Memory B cell (primary cell): ENCODE data around the gene GFRA3.
"Not testable (repeated sequence)": the region's sequence is repeated elsewhere in the genome, so short reads cannot be mapped to it uniquely, and the experiment has no call there.

Experiments used
- ATAC-seq: fragments of 150-1000 bp; cut with Tn5 transposase; 2 replicates; pipeline ENCODE4 v1.10.0; 2021; ENCODE audit warnings: low read depth, mild to moderate bottlenecking, moderate library complexity
- DNase-seq, 2 donors: peaks; one replicate each; pipeline ENCODE4 v3.0.0; 2022; ENCODE audit warnings: low spot score in 2 of 2
- H3K27ac Mint-ChIP-seq: one replicate; pipeline ENCODE4 v1.8.0; 2022; ENCODE audit warnings: mild to moderate bottlenecking, moderate library complexity, mixed read lengths
- H3K27me3 Mint-ChIP-seq: one replicate; pipeline ENCODE4 v1.8.0; 2022; ENCODE audit warnings: mixed read lengths
- H3K36me3 Mint-ChIP-seq: one replicate; pipeline ENCODE4 v1.8.0; 2022; ENCODE audit warnings: mild to moderate bottlenecking, mixed read lengths
- H3K4me1 Mint-ChIP-seq: one replicate; pipeline ENCODE4 v1.8.0; 2022; ENCODE audit warnings: mixed read lengths
- H3K4me3 Mint-ChIP-seq: one replicate; pipeline ENCODE4 v1.8.0; 2022; ENCODE audit warnings: mild to moderate bottlenecking, moderate library complexity, mixed read lengths
- H3K9me3 Mint-ChIP-seq: one replicate; pipeline ENCODE4 v1.8.0; 2022; ENCODE audit warnings: mixed read lengths

The GFRA3 gene, protein sequence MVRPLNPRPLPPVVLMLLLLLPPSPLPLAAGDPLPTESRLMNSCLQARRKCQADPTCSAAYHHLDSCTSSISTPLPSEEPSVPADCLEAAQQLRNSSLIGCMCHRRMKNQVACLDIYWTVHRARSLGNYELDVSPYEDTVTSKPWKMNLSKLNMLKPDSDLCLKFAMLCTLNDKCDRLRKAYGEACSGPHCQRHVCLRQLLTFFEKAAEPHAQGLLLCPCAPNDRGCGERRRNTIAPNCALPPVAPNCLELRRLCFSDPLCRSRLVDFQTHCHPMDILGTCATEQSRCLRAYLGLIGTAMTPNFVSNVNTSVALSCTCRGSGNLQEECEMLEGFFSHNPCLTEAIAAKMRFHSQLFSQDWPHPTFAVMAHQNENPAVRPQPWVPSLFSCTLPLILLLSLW

DNA sequence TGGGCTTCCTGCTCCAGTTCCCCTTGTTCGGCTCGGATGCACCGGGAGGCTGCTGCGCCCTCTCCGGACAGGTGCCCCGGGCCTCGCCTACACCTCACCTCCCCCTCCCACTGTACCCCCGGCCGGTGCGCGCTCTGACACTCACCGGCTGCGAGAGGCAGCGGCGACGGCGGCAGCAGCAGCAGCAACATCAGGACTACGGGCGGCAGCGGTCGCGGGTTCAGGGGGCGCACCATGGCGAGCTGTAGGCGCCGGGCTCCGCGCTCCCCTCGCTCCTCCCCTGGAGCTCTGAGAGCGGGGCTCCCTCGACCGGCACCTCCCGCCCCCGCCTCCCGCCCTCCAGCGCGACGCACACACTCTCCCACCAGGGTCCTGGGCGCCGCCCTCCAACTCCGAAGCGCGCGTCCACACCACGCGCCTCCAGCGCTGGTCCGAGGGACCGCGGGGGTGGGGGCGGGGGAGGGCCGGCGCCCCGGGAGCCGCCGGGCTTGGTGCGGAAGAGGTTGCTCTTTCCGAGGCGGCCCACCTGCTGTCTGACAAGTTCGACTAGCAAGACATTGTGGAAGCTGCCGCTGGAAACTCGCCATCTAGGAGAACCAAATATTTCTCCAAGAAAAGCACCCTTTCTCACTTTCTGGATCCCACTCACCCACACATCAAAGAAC lies at the start of gene GFRA3:
GFRA3 (minus strand) TSS at position 433 of the 665 bp plus-strand sequence; CDS start at position 236, 197 bp downstream.
- H3K4me3 Mint-ChIP-seq = peak within 1 kb of the TSS; percentile 63
- no peaks in the 10 kb centered on the region for H3K9me3 Mint-ChIP-seq
- no peaks in the 10 kb centered on the region for H3K36me3 Mint-ChIP-seq
- no peak within 1 kb of the TSS for H3K27ac Mint-ChIP-seq
- H3K4me1 Mint-ChIP-seq = peaks cover 8% of the 10 kb centered on the region
- H3K27me3 Mint-ChIP-seq = peaks cover 12% of the 10 kb centered on the region
- ATAC-seq (peak; percentile 29), DNase-seq (peak in 1 of 2 donors; percentile 13)

DNA sequence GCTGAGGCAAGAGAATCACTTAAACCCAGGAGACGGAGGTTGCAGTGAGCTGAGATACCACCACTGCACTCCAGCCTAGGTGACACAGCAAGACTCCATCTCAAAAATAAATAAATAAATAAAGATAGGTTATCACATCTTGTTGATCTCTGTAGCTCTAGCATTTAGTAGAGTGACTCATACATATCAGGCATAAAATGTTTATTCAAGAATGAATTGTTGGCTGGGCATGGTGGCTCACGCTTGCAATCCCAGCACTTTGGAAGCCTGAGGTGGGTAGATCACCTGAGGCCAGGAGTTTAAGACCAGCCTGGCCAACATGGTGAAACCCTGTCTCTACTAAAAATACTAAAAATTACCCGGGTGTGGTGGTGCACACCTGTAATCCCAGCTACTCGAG lies 43.8 kb upstream of the GFRA3 start:
- H3K27me3 Mint-ChIP-seq, DNase-seq, H3K9me3 Mint-ChIP-seq, H3K36me3 Mint-ChIP-seq, H3K27ac Mint-ChIP-seq, H3K4me3 Mint-ChIP-seq, ATAC-seq, H3K4me1 Mint-ChIP-seq: not testable (repeated sequence)

DNA sequence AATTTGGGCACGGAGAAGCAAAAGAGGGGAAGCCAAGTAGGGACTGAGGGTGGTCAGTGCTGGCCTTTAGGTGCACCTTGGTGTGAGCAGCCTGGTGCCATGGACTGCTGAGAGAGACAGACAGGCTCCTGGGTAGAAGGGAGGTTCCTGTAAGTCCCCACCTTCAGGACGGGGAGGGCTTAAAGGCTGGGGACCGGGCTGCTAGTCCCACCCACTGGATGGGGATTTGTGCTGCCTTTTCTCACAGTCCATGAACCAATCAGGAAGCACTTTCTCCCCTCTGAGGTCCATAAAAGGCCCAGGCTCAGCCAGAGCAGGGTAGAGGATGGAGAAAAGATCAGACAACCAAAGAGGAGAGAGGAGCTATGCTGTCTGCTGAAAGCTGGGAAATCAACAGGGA lies 41.9 kb upstream of the GFRA3 start:
- Mint-ChIP-seq H3K9me3 (peaks cover 1% of the 10 kb centered on the region), H3K36me3 (no peaks in the 10 kb centered on the region), H3K27ac (no peak overlapping the region), H3K27me3 (no peaks in the 10 kb centered on the region), H3K4me3 (no peak overlapping the region), H3K4me1 (no peaks in the 10 kb centered on the region)
- DNase-seq (no peak), ATAC-seq (no peak)

DNA sequence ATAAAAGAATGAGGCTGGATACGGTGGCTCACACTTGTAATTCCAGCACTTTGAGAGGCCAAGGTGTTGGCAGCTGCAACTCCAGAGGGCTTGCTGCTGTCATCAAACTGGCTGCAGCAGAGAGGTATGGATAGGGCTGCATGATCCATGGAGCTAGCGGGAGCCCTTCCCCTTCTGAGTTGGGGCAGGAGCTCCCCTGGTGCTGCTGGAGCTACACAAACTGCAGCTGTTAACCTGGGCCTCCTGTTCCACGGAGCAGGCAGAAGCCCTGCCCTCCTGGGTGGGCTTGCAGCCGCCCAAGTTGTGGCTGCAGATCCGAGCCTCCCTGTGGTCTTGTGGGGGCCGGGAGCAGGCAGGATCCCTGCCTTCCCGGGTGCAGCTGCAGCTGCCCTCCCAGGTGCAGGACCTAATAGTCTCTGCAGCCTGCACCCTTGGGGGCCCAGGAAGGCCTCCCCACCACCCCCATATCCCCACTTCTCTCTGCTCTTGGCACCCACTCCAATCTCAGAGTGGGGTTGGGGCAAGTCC lies 41.4 kb upstream of the GFRA3 start:
- no peak overlapping the region for H3K27ac Mint-ChIP-seq
- ATAC-seq (no peak), DNase-seq (no peak)
- no peak overlapping the region for H3K4me3 Mint-ChIP-seq
- no peaks in the 10 kb centered on the region for H3K36me3 Mint-ChIP-seq
- no peaks in the 10 kb centered on the region for H3K4me1 Mint-ChIP-seq
- peaks cover 1% of the 10 kb centered on the region for H3K9me3 Mint-ChIP-seq
- no peaks in the 10 kb centered on the region for H3K27me3 Mint-ChIP-seq

DNA sequence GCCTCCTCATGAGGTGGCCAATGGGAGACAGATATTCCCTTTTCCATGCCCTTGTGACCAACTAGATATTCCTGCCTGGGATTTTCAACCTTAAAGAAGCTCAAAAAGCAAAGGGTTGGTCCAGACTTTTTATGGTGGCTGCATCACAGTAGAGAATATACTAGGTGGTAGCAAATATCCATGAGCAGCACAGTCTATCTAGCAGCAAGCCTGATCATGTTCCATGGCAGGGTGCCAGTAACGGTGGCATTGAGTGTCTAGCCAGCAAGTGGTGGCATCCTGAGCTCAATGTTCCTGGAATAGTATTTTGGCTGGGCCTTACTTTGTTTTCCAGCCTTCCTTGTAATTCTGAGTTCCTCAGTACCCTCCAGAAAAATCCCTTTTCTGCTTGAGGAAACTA lies 31.4 kb upstream of the GFRA3 start:
- H3K36me3 Mint-ChIP-seq = no peaks in the 10 kb centered on the region
- no peaks in the 10 kb centered on the region for H3K4me1 Mint-ChIP-seq
- ATAC-seq = no peak
- H3K9me3 Mint-ChIP-seq = no peaks in the 10 kb centered on the region
- no peak for DNase-seq
- no peak overlapping the region for H3K27ac Mint-ChIP-seq
- H3K27me3 Mint-ChIP-seq = no peaks in the 10 kb centered on the region
- no peak overlapping the region for H3K4me3 Mint-ChIP-seq

DNA sequence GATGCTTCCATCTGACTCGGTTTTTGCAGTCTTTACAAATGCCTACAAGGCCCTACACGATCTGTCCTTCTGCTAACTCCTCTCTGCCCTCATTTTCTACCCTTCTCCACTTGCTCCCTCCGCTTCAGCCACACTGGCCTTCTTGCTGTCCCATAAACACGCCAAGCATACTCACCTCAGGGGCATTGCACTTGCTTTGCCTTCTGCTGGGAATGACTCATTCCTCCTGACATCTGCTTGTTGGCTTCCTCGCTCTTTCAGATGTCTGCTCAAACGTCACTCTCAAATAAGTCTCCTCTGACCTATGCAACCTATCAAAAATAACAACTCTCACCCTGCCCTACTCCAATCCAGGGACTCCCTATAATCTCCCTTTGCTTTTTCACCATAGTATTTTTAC lies 29.0 kb upstream of the GFRA3 start:
- Mint-ChIP-seq H3K4me3 (no peak overlapping the region), H3K9me3 (no peaks in the 10 kb centered on the region), H3K27ac (no peak overlapping the region), H3K36me3 (peaks cover 4% of the 10 kb centered on the region), H3K4me1 (no peaks in the 10 kb centered on the region), H3K27me3 (no peaks in the 10 kb centered on the region)
- DNase-seq = no peak
- ATAC-seq = no peak

DNA sequence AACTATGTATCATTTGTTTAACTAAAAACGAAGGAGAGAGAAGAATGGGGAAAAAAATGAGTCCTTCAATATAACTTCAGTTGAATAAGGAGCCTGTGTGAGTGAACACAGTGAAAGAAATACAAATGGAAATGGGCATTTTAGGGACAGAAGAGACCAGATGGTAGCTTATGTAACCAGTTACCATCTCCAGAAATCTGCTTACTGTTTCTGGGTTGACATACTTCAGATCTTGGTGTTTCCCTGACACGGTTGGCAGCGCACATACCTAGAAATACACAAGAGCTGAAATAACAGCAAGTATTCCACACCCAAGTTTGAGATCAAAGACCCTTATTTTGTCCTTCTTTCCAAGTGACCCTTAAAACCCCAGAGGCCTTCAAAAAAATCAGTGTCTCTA lies 14.9 kb upstream of the GFRA3 start:
- H3K9me3 Mint-ChIP-seq = no peaks in the 10 kb centered on the region
- H3K4me1 Mint-ChIP-seq = peaks cover 4% of the 10 kb centered on the region
- ATAC-seq (no peak), DNase-seq (no peak)
- no peaks in the 10 kb centered on the region for H3K27me3 Mint-ChIP-seq
- no peaks in the 10 kb centered on the region for H3K36me3 Mint-ChIP-seq
- H3K4me3 Mint-ChIP-seq = no peak overlapping the region
- H3K27ac Mint-ChIP-seq = no peak overlapping the region

DNA sequence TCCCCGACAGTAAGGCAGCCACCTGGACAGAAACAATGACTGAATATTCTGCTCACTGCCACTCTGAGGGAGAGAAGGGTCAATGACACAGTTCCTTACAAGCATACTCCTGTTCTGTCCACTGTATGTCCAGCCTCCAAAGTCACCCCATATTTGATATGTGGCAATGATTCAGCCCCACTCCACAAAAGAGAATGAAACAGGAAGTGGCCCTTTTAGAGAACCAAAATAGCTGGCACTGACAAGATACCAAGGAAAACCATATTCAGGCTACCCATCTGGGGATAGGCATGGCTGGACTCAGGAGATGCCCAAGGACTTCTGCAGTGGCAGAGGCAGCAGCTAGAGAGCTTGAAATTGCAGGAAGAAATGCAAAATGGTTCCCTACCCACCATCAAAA lies 12.8 kb upstream of the GFRA3 start:
- Mint-ChIP-seq H3K4me1 (peaks cover 4% of the 10 kb centered on the region), H3K36me3 (no peaks in the 10 kb centered on the region), H3K27me3 (no peaks in the 10 kb centered on the region), H3K27ac (no peak overlapping the region), H3K4me3 (no peak overlapping the region), H3K9me3 (no peaks in the 10 kb centered on the region)
- DNase-seq (no peak), ATAC-seq (no peak)

DNA sequence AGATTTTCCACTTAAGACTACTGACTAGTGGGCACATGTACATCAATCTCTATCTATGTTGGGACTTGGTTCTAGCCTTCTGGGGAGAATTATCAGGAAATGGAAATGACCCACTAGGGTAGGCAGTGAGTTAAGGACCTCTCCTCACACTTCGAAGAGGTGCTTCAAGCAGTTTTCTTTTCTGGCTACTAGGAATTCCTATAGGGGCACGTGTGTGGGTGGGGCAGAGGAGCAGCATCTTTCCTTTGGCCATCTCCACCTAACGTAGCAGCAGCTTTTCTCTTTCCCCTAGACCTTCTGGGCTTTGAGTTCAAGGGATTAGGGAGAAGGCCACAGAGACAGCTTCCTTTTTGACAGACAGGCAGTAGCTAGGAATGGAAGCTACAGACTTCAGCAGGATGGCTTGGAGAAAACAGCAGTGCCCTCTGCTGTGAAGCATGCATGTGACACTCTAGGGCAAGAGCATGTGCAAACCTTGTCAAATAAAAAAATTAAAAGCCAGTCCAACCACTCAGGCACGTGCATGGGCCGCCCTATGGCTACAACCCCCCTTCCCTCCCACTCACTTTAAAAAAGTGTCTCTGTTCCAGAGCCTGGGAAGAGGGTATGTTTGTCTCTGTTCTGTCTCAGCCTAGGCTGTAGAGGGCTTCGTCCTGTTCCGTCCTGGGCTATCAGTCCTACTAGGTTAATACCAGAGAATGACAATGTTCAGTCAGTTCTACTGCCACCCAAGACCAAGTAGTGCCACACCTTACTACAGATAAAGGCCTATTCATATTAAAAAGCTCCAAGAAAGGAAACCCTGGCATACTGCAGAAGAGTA lies 8.7 kb upstream of the GFRA3 start:
- no peaks in the 10 kb centered on the region for H3K36me3 Mint-ChIP-seq
- no peak overlapping the region for H3K27ac Mint-ChIP-seq
- H3K4me1 Mint-ChIP-seq = peaks cover 4% of the 10 kb centered on the region
- no peaks in the 10 kb centered on the region for H3K27me3 Mint-ChIP-seq
- DNase-seq (no peak), ATAC-seq (no peak)
- H3K9me3 Mint-ChIP-seq = no peaks in the 10 kb centered on the region
- no peak overlapping the region for H3K4me3 Mint-ChIP-seq

DNA sequence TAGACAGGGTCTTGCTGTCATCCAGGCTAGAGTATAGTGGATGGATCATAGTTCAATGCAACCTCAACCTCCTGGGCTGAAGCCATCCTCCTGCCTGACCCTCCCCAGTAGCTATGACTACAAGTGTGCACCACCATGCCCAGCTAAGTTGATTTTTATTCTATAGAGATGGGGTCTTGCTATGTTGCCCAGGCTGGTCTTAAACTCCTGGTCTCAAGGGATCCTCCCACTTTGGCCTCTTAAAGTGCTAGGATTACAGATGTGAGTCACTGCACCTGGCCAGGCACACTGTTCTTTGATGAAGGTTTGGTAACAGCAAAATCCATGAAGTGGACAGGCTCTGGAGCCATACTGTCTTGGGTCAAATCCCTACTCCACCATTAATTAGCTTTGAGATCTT lies 6.5 kb upstream of the GFRA3 start:
- no peaks in the 10 kb centered on the region for H3K27me3 Mint-ChIP-seq
- no peak for ATAC-seq

DNA sequence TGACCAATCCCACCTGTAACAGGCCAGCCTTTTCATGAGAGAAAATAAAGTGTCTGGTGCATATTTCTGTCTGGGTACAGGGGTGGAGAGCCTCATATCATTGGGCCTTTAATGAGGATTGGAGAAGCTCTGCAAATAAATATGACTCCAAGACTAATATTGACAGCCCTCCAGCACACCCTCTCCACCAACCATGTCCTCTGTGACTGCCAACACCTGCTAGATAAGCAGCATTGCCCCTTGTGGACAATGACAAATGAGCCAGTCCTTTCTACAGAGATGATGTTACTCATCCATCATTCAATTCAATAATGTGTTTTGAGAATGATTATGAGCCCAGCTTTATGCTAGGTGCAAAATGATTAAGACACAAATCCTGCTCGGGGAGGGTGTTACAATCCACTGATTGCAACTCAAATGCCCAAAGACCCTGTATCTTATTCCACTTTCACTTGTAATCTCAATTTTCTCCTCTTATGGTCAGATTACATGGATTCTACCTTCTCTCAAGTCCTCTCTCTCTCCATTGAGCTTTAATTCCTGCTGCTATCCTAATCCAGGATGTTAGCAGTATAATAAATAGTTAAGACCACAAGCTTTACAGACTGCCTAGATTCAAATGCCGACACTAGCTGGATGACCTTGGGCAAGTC lies 2.1 kb upstream of the GFRA3 start:
- Mint-ChIP-seq H3K4me3 (no peak overlapping the region), H3K27me3 (peaks cover 12% of the 10 kb centered on the region), H3K36me3 (no peaks in the 10 kb centered on the region), H3K27ac (no peak overlapping the region), H3K9me3 (no peaks in the 10 kb centered on the region), H3K4me1 (peaks cover 8% of the 10 kb centered on the region)
- DNase-seq (no peak), ATAC-seq (no peak)

More for the DNA sequence above, 6.5 kb upstream of the GFRA3 start:
- no peak for DNase-seq
- Mint-ChIP-seq H3K4me3 (no peak overlapping the region), H3K27ac (no peak overlapping the region), H3K36me3 (no peaks in the 10 kb centered on the region), H3K9me3 (no peaks in the 10 kb centered on the region), H3K4me1 (no peaks in the 10 kb centered on the region)

DNA sequence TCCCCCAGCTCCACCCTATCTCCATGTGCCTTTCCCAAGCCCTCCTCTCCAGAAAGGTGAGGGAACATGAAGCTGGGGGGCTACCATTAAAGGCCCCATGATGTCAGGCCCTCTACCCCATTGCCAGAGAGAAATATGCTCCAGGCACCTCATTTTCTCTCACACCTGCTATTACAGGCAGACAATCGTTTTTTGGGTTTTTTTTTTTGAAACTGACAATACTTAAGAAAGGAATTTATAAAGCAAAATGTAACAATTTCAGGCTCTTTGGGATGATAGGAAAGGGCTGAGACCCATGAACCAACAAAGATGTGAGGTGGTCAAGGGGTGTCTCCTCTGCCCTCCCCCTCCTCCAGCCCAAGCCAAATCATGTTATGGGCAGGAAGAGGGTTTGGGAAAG lies 1.5 kb upstream of the GFRA3 start:
- DNase-seq = no peak
- ATAC-seq = no peak
- Mint-ChIP-seq H3K4me3 (no peak overlapping the region), H3K9me3 (no peaks in the 10 kb centered on the region), H3K4me1 (peaks cover 8% of the 10 kb centered on the region), H3K27me3 (peaks cover 12% of the 10 kb centered on the region), H3K36me3 (no peaks in the 10 kb centered on the region), H3K27ac (no peak overlapping the region)

DNA sequence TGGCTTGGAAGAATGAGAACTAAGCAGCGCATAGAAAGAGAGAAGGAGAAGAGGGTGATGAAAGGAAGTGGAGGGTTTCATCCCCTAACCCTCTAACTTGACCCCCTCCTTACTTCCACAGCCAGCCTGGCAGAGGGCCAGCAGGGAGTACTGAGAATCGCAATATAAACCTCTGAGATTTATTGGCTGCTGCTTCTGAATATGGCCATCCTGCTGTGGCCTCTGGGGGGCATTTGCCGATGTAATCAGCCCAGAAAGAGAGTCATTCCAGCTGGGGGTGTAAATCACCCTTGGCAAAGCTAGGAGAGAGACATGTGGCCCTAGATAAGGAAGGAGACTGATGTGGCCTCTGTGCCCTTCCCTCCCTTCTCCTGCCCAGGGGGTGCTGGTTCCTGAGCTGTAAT lies 960 bp upstream of the GFRA3 start:
- Mint-ChIP-seq H3K27ac (no peak overlapping the region), H3K4me3 (no peak overlapping the region), H3K36me3 (no peaks in the 10 kb centered on the region), H3K4me1 (peaks cover 8% of the 10 kb centered on the region), H3K27me3 (peaks cover 12% of the 10 kb centered on the region), H3K9me3 (no peaks in the 10 kb centered on the region)
- DNase-seq (no peak), ATAC-seq (no peak)

DNA sequence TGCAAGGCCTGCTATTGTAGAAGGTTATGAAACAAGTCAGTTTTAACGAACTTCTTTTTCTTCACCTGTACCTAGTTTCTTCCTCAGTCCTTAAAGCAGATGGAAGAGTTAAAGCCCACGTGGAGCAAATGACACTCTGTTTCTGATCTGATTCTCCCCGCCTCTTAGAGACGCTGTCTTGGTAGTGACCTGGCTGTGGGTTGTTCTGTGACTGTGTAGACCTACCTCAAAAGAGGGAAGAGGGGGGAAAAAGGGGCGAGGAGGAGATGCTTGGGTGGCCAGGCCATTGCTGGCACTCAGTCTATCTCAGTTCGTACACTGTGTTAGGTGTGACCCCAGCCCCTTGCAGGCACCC lies 610 bp downstream of the GFRA3 start:
- H3K9me3 Mint-ChIP-seq = no peaks in the 10 kb centered on the region
- peak overlapping the region; percentile 44 for H3K4me3 Mint-ChIP-seq
- ATAC-seq = no peak
- H3K27ac Mint-ChIP-seq = no peak overlapping the region
- peaks cover 8% of the 10 kb centered on the region for H3K4me1 Mint-ChIP-seq
- peaks cover 12% of the 10 kb centered on the region for H3K27me3 Mint-ChIP-seq
- no peak for DNase-seq
- no peaks in the 10 kb centered on the region for H3K36me3 Mint-ChIP-seq
